ENCODE data around the gene WDR45. TPM values are rescaled to one million over a fixed set of nuclear protein-coding genes. Genes with fewer than 3 reads are reported as not detected.
A peak's percentile ranks its signal among the peaks of the same experiment; 100 is the strongest.

Gene WDR45
- polyA plus RNA-seq, 1 donor from 2014 or later = 26.5 TPM

- H3K9me3 ChIP-seq (ENCODE audit: low read length) = no peaks in the 10 kb centered on the region
- no peak for TF ChIP-seq POLR2AphosphoS5 (IDR thresholded peaks at IDR 0.05)
- no peak for TF ChIP-seq REST (IDR thresholded peaks at IDR 0.05; ENCODE audit: borderline replicate concordance)
Observed at GRCh38 chrX:49075347-49075746, 4.3 kb downstream of the WDR45 start.

GRCh38 chrX:49073601-49074575 is 5.8 kb downstream of the WDR45 start, which contains the start of gene PRAF2:
PRAF2 (minus strand) TSS chrX:49074002; CDS start chrX:49073987, 15 bp downstream.
- Histone ChIP-seq H3K36me3 (ENCODE audit: insufficient read depth, low read length) (no peaks in the 10 kb centered on the region), H3F3A (ENCODE audit: insufficient read depth, low read length, poor library complexity, severe bottlenecking) (no peaks in the 10 kb centered on the region), H4K20me1 (ENCODE audit: insufficient read depth) (no peaks in the 10 kb centered on the region), H3K9me3 (ENCODE audit: low read length) (no peaks in the 10 kb centered on the region), H2AFZ (ENCODE audit: low read depth, low read length) (no peak within 1 kb of the TSS), H3K9ac (ENCODE audit: low read length) (peak within 1 kb of the TSS; percentile 87), H3K79me2 (replicated peaks; ENCODE audit: insufficient read depth, low read length) (no peaks in the 10 kb centered on the region), H3K4me3 (ENCODE audit: low read length) (peak within 1 kb of the TSS; percentile 85), H3K9me2 (ENCODE audit: insufficient read depth, low read length) (no peaks in the 10 kb centered on the region), H3K27ac (ENCODE audit: low read length) (peak within 1 kb of the TSS; percentile 85), H3K4me2 (ENCODE audit: low read length) (peak within 1 kb of the TSS; percentile 68), H3K27me3 (ENCODE audit: insufficient read depth, low read depth, low read length) (no peaks in the 10 kb centered on the region)
- TF ChIP-seq EP300 (conservative IDR thresholded peaks at IDR 0.05; ENCODE audit: poor library complexity, severe bottlenecking) = no peak
- peak; percentile 88 for TF ChIP-seq POLR2AphosphoS5 (IDR thresholded peaks at IDR 0.05)
- TF ChIP-seq MXI1 (conservative IDR thresholded peaks at IDR 0.05; ENCODE audit: poor library complexity, severe bottlenecking) = peak; percentile 71
- TF ChIP-seq RAD21 (conservative IDR thresholded peaks at IDR 0.05) = peak; percentile 11
- no peak for TF ChIP-seq CTCF (IDR thresholded peaks at IDR 0.05; ENCODE audit: poor library complexity, severe bottlenecking)
- TF ChIP-seq SMC3 (conservative IDR thresholded peaks at IDR 0.05; ENCODE audit: poor library complexity) = no peak

More at GRCh38 chrX:49075347-49075746, 4.3 kb downstream of the WDR45 start:
- H2AFZ ChIP-seq (ENCODE audit: low read depth, low read length) = no peak overlapping the region
- H3K27me3 ChIP-seq (ENCODE audit: insufficient read depth, low read depth, low read length) = no peaks in the 10 kb centered on the region
- H4K20me1 ChIP-seq (ENCODE audit: insufficient read depth) = no peaks in the 10 kb centered on the region
- H3K4me2 ChIP-seq (ENCODE audit: low read length) = no peak overlapping the region
- no peaks in the 10 kb centered on the region for H3K79me2 ChIP-seq (replicated peaks; ENCODE audit: insufficient read depth, low read length)
- H3F3A ChIP-seq (ENCODE audit: insufficient read depth, low read length, poor library complexity, severe bottlenecking) = no peaks in the 10 kb centered on the region
- no peak overlapping the region for H3K4me3 ChIP-seq (ENCODE audit: low read length)
- no peak overlapping the region for H3K9ac ChIP-seq (ENCODE audit: low read length)
- no peak overlapping the region for H3K27ac ChIP-seq (ENCODE audit: low read length)
- no peaks in the 10 kb centered on the region for H3K36me3 ChIP-seq (ENCODE audit: insufficient read depth, low read length)
- H3K9me2 ChIP-seq (ENCODE audit: insufficient read depth, low read length) = no peaks in the 10 kb centered on the region
